GM12874 (cell line): ENCODE results near the gene CNTN1.

Experiments
- CTCF ChIP-seq: IDR thresholded peaks from 2 replicates; pipeline ENCODE4 v1.5.1; 2011; ENCODE audit warnings: low read depth, mild to moderate bottlenecking, control low read depth, low read length, moderate library complexity; ENCODE audit not compliant: insufficient read depth

Gene CNTN1

GRCh38 chr12:40672741-40673271 lies 19.4 kb upstream of the CNTN1 start:
- TF ChIP-seq CTCF: no peak

DNA sequence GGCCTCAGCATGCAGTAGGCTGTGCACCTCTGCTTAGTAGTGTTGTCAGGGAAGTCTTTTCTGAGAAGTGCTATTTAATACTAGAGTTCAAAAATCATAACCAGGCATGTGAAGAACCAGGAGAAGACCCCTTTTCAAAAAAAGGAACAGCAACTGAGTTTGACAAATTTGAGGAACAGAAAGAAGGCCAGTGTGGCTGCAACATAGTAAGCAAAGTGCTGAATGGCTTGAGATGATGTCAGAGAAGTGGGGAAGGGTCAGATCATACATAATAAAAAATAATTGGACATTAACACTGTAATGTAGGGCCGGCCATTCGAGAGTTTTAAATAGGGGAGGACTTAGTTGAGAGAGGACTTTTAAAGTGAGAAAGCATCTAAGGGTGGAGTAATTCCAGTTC lies 11.1 kb upstream of the CNTN1 start:
- TF ChIP-seq CTCF: no peak

GRCh38 chr12:40684986-40685385 lies 7.3 kb upstream of the CNTN1 start:
- no peak for TF ChIP-seq CTCF

DNA sequence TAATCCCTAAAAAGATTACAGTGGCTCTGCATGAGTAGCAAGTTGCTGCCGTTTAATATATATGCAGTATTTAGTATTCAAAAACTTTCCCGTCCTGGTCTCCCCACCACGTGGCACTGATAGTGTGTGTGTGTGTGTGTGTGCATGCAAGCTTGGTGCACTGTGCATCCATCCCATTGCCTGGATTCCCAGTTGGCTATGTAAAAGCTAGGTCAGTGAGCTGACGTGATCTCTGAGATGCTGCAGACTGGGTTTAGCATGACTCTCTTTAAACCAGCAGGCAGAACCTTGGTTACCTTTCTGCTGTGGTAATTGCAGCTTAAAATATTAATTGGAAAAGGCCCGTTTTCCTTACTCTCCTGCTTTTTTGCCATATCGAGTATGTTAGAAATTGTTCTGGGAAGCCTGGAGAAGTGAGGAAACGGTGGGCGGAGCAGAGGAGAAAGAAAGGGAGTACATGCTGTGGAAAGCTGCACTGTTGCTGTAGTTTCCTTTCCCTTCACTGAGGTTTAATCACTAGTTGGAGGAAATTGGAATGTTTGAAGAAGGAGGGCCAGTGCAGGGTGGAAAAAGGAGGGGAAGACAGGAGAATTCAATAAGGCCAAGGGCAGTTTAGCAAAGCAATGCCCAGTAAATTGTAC lies 4.0 kb upstream of the CNTN1 start:
- TF ChIP-seq CTCF: no peak

DNA sequence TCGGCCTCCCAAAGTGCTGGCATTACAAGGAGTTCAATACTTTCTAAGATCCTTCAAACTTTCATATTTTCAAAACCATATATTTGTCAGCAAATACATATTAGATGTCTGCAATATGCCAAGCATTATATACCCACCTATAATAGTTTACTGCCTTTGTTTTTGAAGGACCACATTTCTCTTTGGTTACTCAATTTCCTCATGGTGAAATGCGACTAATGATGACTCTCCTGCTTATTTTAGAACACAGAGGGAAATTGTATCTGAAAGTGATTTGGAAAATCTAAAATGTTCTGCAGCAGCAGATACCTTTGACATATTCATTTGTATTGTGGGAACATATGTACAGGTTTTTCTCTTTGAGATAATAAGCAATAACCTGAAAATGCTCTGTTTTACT lies 2.7 kb upstream of the CNTN1 start:
- no peak for TF ChIP-seq CTCF

GRCh38 chr12:40692765-40693206 lies 547 bp downstream of the CNTN1 start:
- TF ChIP-seq CTCF: no peak

DNA sequence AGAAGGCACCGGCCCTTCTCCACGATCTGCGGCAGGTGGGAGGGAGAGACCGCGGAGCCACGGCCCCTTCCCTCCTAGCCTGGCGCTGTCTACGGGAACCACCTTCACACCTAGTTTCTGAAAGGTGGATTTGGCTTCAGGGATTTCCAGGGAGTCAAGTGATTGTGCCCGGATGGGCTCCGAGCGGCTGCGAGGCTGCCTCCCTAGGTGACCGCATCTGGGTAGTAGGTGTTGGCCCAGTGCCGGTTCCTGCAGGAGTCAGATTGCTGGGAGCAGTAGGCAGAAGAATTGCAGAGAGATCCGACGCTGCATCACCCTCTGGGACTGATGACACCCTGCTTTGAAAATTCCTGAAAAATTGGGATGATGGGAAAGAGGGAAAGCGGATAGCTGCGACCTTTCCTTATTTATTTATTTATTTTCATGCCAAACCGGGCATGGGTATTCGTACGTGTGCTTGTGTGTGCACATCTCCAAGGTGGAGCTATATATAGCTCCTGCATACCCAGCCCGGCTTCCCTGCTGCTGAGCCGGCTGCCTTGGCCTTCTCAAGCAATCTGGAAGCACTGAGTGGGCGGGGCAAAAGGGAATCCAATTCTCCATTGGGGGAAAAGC lies 1.1 kb downstream of the CNTN1 start:
- TF ChIP-seq CTCF: no peak
